Measurements from ENCODE around the gene UBE3C. TPM values are rescaled to one million over a fixed set of nuclear protein-coding genes. Genes with fewer than 3 reads are reported as not detected.
"Not testable (repeated sequence)": the region's sequence is repeated elsewhere in the genome, so short reads cannot be mapped to it uniquely, and the experiment has no call there.

The UBE3C gene
- total RNA-seq, 1 donor from 2014 or later, result 54.2 TPM

DNA sequence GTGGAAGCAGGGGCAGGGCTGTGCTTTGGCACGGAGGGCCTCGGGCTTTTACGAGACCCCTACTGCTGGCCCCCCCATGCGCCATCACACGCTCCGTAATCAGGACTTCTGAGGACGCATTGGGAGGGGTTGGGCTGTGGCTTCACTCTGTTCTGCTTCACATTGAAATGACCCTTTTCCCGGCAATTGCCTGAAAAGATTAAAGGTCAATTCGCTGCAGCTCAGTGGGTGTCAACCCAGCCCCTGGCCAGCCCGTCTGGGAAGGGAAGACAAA is 41.7 kb upstream of the UBE3C start:
- Mint-ChIP-seq H3K4me3 (ENCODE audit: unreplicated experiment) (no peak overlapping the region), H3K27me3 (ENCODE audit: unreplicated experiment) (peaks cover 10% of the 10 kb centered on the region), H3K4me1 (ENCODE audit: unreplicated experiment) (no peaks in the 10 kb centered on the region), H3K27ac (ENCODE audit: unreplicated experiment) (no peak overlapping the region), H3K36me3 (ENCODE audit: low read depth, unreplicated experiment) (peaks cover 4% of the 10 kb centered on the region), H3K9me3 (ENCODE audit: unreplicated experiment) (no peaks in the 10 kb centered on the region)
- DNase-seq (ENCODE audit: low spot score), result no peak
- TF ChIP-seq, protein P1, sequence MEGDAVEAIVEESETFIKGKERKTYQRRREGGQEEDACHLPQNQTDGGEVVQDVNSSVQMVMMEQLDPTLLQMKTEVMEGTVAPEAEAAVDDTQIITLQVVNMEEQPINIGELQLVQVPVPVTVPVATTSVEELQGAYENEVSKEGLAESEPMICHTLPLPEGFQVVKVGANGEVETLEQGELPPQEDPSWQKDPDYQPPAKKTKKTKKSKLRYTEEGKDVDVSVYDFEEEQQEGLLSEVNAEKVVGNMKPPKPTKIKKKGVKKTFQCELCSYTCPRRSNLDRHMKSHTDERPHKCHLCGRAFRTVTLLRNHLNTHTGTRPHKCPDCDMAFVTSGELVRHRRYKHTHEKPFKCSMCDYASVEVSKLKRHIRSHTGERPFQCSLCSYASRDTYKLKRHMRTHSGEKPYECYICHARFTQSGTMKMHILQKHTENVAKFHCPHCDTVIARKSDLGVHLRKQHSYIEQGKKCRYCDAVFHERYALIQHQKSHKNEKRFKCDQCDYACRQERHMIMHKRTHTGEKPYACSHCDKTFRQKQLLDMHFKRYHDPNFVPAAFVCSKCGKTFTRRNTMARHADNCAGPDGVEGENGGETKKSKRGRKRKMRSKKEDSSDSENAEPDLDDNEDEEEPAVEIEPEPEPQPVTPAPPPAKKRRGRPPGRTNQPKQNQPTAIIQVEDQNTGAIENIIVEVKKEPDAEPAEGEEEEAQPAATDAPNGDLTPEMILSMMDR (IDR thresholded peaks at IDR 0.05; ENCODE audit: unreplicated experiment), result no peak

DNA sequence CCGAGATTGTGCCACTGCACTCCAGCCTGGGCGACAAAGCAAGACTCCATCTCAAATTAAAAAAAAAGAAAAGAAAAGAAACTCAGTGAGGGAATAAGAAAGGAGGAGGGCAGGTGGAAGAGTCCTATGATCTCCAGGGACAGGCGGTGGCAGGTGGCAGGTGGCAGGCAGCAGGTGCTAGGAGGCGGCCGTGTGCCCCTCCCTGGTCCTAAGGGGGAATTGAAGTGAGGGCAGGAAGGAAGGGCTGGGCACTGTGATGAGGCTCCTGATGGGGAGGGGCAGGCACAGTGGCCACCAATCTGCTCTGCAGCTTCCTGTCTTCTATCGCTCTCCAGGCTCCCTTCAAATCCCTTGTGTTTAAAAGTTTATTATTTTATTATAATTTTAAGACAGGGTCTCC is 41.2 kb upstream of the UBE3C start:
- TF ChIP-seq, protein P1 (IDR thresholded peaks at IDR 0.05; ENCODE audit: unreplicated experiment), result no peak
- Mint-ChIP-seq H3K4me1 (ENCODE audit: unreplicated experiment) (no peaks in the 10 kb centered on the region), H3K27me3 (ENCODE audit: unreplicated experiment) (peaks cover 10% of the 10 kb centered on the region), H3K4me3 (ENCODE audit: unreplicated experiment) (no peak overlapping the region), H3K27ac (ENCODE audit: unreplicated experiment) (no peak overlapping the region), H3K9me3 (ENCODE audit: unreplicated experiment) (no peaks in the 10 kb centered on the region), H3K36me3 (ENCODE audit: low read depth, unreplicated experiment) (peaks cover 4% of the 10 kb centered on the region)
- no peak for DNase-seq (ENCODE audit: low spot score)

DNA sequence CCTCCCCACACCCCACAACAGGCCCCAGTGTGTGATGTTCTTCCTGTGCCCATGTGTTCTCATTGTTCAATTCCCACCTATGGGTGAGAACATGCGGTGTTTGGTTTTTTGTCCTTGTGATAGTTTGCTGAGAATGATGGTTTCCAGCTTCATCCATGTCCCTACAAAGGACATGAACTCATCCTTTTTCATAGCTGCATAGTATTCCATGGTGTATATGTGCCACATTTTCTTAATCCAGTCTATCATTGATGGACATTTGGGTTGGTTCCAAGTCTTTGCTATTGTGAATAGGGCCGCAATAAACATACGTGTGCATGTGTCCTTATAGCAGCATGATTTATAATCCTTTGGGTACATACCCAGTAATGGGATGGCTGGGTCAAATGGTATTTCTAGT is 38.7 kb upstream of the UBE3C start:
- DNase-seq (ENCODE audit: low spot score); H3K9me3 Mint-ChIP-seq (ENCODE audit: unreplicated experiment); H3K27me3 Mint-ChIP-seq (ENCODE audit: unreplicated experiment); H3K4me3 Mint-ChIP-seq (ENCODE audit: unreplicated experiment); H3K27ac Mint-ChIP-seq (ENCODE audit: unreplicated experiment); H3K4me1 Mint-ChIP-seq (ENCODE audit: unreplicated experiment); H3K36me3 Mint-ChIP-seq (ENCODE audit: low read depth, unreplicated experiment): not testable (repeated sequence)

DNA sequence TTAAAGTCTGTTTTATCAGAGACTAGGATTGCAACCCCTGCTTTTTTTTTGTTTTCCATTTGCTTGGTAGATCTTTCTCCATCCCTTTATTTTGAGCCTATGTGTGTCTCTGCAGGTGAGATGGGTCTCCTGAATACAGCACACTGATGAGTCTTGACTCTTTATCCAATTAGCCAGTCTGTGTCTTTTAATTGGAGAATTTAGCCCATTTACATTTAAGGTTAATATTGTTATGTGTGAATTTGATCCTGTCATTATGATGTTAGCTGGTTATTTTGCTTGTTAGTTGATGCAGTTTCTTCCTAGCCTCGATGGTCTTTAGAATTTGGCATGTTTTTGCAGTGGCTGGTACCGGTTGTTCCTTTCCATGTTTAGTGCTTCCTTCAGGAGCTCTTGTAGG is 35.1 kb upstream of the UBE3C start:
- not testable (repeated sequence) for DNase-seq (ENCODE audit: low spot score); H3K36me3 Mint-ChIP-seq (ENCODE audit: low read depth, unreplicated experiment)

DNA sequence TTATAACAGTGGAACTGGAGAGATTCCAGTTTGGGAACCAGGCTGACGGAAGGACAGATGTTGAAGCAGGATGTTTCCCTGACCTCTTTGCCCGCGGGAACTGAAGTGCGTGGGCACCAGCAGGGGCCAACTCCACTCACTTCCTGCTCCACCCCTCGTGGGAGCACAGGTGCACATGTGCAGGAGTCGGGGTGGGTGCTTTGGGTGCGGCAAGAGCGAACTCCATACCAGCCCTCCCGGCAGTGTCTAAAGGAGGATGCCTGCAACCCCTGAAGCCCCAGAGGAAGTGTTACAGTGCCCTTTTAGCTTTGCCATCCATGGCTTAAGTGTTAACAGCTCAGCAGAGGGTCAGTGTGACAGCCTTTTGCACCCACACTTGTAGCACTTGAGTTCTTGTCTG is 27.4 kb upstream of the UBE3C start:
- H3K4me1 Mint-ChIP-seq (ENCODE audit: unreplicated experiment), result no peaks in the 10 kb centered on the region
- H3K27ac Mint-ChIP-seq (ENCODE audit: unreplicated experiment), result no peak overlapping the region
- H3K36me3 Mint-ChIP-seq (ENCODE audit: low read depth, unreplicated experiment), result peaks cover 7% of the 10 kb centered on the region
- no peak overlapping the region for H3K4me3 Mint-ChIP-seq (ENCODE audit: unreplicated experiment)
- no peaks in the 10 kb centered on the region for H3K27me3 Mint-ChIP-seq (ENCODE audit: unreplicated experiment)
- DNase-seq (ENCODE audit: low spot score), result no peak
- peaks cover 10% of the 10 kb centered on the region for H3K9me3 Mint-ChIP-seq (ENCODE audit: unreplicated experiment)
- TF ChIP-seq, protein P1 (IDR thresholded peaks at IDR 0.05; ENCODE audit: unreplicated experiment), result no peak

More for the DNA sequence above, 35.1 kb upstream of the UBE3C start:
- not testable (repeated sequence) for H3K9me3 Mint-ChIP-seq (ENCODE audit: unreplicated experiment); H3K4me1 Mint-ChIP-seq (ENCODE audit: unreplicated experiment); H3K27me3 Mint-ChIP-seq (ENCODE audit: unreplicated experiment); H3K4me3 Mint-ChIP-seq (ENCODE audit: unreplicated experiment); H3K27ac Mint-ChIP-seq (ENCODE audit: unreplicated experiment)

DNA sequence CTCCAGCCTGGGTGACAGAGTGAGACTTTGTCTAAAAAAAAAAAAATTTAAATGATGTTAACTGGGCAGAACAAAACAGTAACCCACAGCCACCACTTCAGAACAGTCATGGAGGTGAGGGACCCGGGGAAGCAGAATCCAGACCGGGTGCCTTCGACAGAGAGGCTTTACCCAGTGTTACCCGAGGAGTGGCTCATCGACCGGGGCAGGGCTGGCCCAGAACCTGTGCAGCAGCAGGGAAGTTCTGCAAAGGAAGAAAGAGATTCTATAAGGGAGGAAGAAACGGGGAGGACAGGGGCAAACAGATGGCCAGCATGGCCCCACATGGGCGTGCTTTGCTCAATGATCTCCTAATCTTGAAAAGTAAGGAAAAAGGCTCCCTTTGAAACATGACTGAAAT is 26.0 kb upstream of the UBE3C start:
- TF ChIP-seq, protein P1 (IDR thresholded peaks at IDR 0.05; ENCODE audit: unreplicated experiment), result no peak
- Mint-ChIP-seq H3K36me3 (ENCODE audit: low read depth, unreplicated experiment) (peaks cover 7% of the 10 kb centered on the region), H3K4me3 (ENCODE audit: unreplicated experiment) (no peak overlapping the region), H3K9me3 (ENCODE audit: unreplicated experiment) (peaks cover 4% of the 10 kb centered on the region), H3K27ac (ENCODE audit: unreplicated experiment) (no peak overlapping the region), H3K27me3 (ENCODE audit: unreplicated experiment) (no peaks in the 10 kb centered on the region), H3K4me1 (ENCODE audit: unreplicated experiment) (no peaks in the 10 kb centered on the region)
- no peak for DNase-seq (ENCODE audit: low spot score)
